ENCODE data around the gene THRSP.

GRCh38 chr11:78078218-78079167 lies 14.8 kb downstream of the THRSP start:
- TF ChIP-seq TAF7 (optimal IDR thresholded peaks at IDR 0.05; ENCODE audit: borderline replicate concordance, low read depth, low read length): no peak
- no peak for TF ChIP-seq EZH2 (IDR thresholded peaks at IDR 0.05; ENCODE audit: low read depth, low read length, severe bottlenecking)
- TF ChIP-seq POLR2AphosphoS5 (IDR thresholded peaks at IDR 0.05; ENCODE audit: low read depth, low read length): no peak
- TF ChIP-seq ZNF274 (IDR thresholded peaks at IDR 0.05; ENCODE audit: borderline replicate concordance, extremely low read depth, low read length): no peak
- no peak for TF ChIP-seq ATF2 (IDR thresholded peaks at IDR 0.05; ENCODE audit: low read length)
- no peak for TF ChIP-seq SP2 (IDR thresholded peaks at IDR 0.05; ENCODE audit: low read length)
- TF ChIP-seq CTCF (IDR thresholded peaks at IDR 0.05; ENCODE audit: control extremely low read depth in 1 of 3, insufficient read depth in 1 of 3, low read depth in 1 of 3, low read length in 3 of 3): no peak
- TF ChIP-seq ATF3 (IDR thresholded peaks at IDR 0.05; ENCODE audit: insufficient read depth, low read depth, low read length): no peak
- no peak for TF ChIP-seq MAFK (IDR thresholded peaks at IDR 0.05; ENCODE audit: low read depth, low read length)
